Ishikawa (cell line): ENCODE data around the gene OCEL1.

ENCODE experiments used
- CEBPB ChIP-seq: IDR thresholded peaks from 2 replicates; pipeline ENCODE4 v1.6.1; 2012
- EP300 ChIP-seq: IDR thresholded peaks from 2 replicates; pipeline ENCODE4 v1.6.1; 2012; ENCODE audit warnings: borderline replicate concordance
- MAX ChIP-seq: IDR thresholded peaks from 2 replicates; pipeline ENCODE4 v1.6.1; 2012
- NFIC ChIP-seq: IDR thresholded peaks from 2 replicates; pipeline ENCODE4 v1.6.1; 2012
- REST ChIP-seq: IDR thresholded peaks from 2 replicates; pipeline ENCODE4 v1.6.1; 2012; ENCODE audit warnings: low read depth, mild to moderate bottlenecking
- TAF1 ChIP-seq: IDR thresholded peaks from 2 replicates; pipeline ENCODE4 v1.6.1; 2012; ENCODE audit warnings: low read depth, mild to moderate bottlenecking
- TCF12 ChIP-seq: IDR thresholded peaks from 2 replicates; pipeline ENCODE4 v1.6.1; 2012; ENCODE audit warnings: low read depth
- TEAD4 ChIP-seq: IDR thresholded peaks from 2 replicates; pipeline ENCODE4 v1.6.1; 2012
- YY1 ChIP-seq: IDR thresholded peaks from 2 replicates; pipeline ENCODE4 v1.6.1; 2012; ENCODE audit warnings: low read depth
- ZBTB7A ChIP-seq: IDR thresholded peaks from 2 replicates; pipeline ENCODE4 v1.6.1; 2012; ENCODE audit warnings: low read depth

GRCh38 chr19:17235300-17235970 is 9.4 kb downstream of the OCEL1 start:
- TF ChIP-seq YY1 (no peak), ZBTB7A (0 out of 2 replicates have a peak, but pooled peaks have one; percentile 23), CEBPB (no peak), TEAD4 (no peak), TCF12 (no peak), REST (no peak), NFIC (no peak), EP300 (no peak), MAX (no peak), TAF1 (no peak)
